A673 (cell line): ENCODE measurements around the gene CAP2. TPM values are rescaled to one million over a fixed set of nuclear protein-coding genes. Genes with fewer than 3 reads are reported as not detected.

Source experiments
- BruUV-seq: library from RNA; stranded (reverse); fragments of 400-500 nt; replicated peaks from 2 replicates; lab custom pipeline; 2021; lab: Mats Ljungman, UMichigan
- CTCF ChIA-PET: fragments of 300-600 bp; sonication (Branson Sonifier 250); formaldehyde crosslinking; loops from one replicate; lab custom pipeline; 2022; ENCODE audit warnings: antibody characterized with exemption; lab: Charles Lee
- POLR2A ChIA-PET: fragments of 300-600 bp; sonication (Branson Sonifier 250); formaldehyde crosslinking; loops from one replicate; lab custom pipeline; 2022; ENCODE audit warnings: antibody characterized with exemption; ENCODE audit not compliant: low non-redundant PET; lab: Charles Lee
- DNase-seq: peaks from one replicate; pipeline ENCODE4 v3.0.0-alpha.2; 2015; ENCODE audit warnings: low spot score
- H3K27ac ChIP-seq: fragments of 200-600 bp; sonication (generic); 2 replicates; pipeline ENCODE4 v1.5.1; 2016; ENCODE audit warnings: mixed run types, low read depth, mild to moderate bottlenecking, mixed read lengths, antibody characterized with exemption, low read length; ENCODE audit not compliant: poor library complexity, severe bottlenecking
- H3K27me3 ChIP-seq: fragments of 200-600 bp; sonication (generic); replicated peaks from 2 replicates; pipeline ENCODE4 v1.6.1; 2017; ENCODE audit warnings: mixed run types, low read depth, mild to moderate bottlenecking, mixed read lengths, antibody characterized with exemption, low read length; ENCODE audit not compliant: insufficient read depth, poor library complexity
- H3K36me3 ChIP-seq: fragments of 200-600 bp; sonication (generic); 2 replicates; pipeline ENCODE4 v1.6.1; 2016; ENCODE audit warnings: mixed run types, mild to moderate bottlenecking, mixed read lengths, antibody characterized with exemption, low read length; ENCODE audit not compliant: insufficient read depth, poor library complexity, severe bottlenecking
- H3K4me1 ChIP-seq: fragments of 200-600 bp; sonication (generic); 2 replicates; pipeline ENCODE4 v1.6.1; 2017; ENCODE audit warnings: mixed run types, mild to moderate bottlenecking, mixed read lengths, antibody characterized with exemption, low read length; ENCODE audit not compliant: insufficient read depth, poor library complexity, severe bottlenecking
- H3K4me3 ChIP-seq: fragments of 200-600 bp; sonication (generic); 2 replicates; pipeline ENCODE4 v1.5.1; 2016; ENCODE audit warnings: low read depth, mixed run types, mild to moderate bottlenecking, mixed read lengths, low read length; ENCODE audit not compliant: poor library complexity, severe bottlenecking
- H3K9me3 ChIP-seq: fragments of 200-600 bp; sonication (generic); 2 replicates; pipeline ENCODE4 v1.6.1; 2016; ENCODE audit warnings: mixed run types, low read depth, mild to moderate bottlenecking, mixed read lengths, antibody characterized with exemption, low read length; ENCODE audit not compliant: poor library complexity, severe bottlenecking
- CTCF ChIP-seq: fragments of 300-800, 200-600 bp; sonication (generic); conservative IDR thresholded peaks from 2 replicates; pipeline ENCODE4 v1.5.1; 2017; ENCODE audit warnings: low read depth, mild to moderate bottlenecking, antibody characterized with exemption, low read length, moderate library complexity, mixed read lengths
- EZH2 ChIP-seq: fragments of 200-600 bp; sonication (generic); IDR thresholded peaks from 2 replicates; pipeline ENCODE4 v1.6.1; 2017; ENCODE audit warnings: borderline replicate concordance, low read depth, mild to moderate bottlenecking, mixed read lengths, antibody characterized with exemption, low read length; ENCODE audit not compliant: poor library complexity, severe bottlenecking
- intact Hi-C: fragments of 100-400 bp; cut with micrococcal nuclease; formaldehyde crosslinking; loops from one replicate; pipeline ENCODE4 v1.10.0; 2022; ENCODE audit not compliant: unreplicated experiment
- total RNA-seq: library from RNA; stranded (reverse); gene quantifications from 2 replicates; pipeline ENCODE4 v1.2.3, GENCODE V29; 2021

Gene CAP2
- total RNA-seq, 1 experiment from 2014 or later, result 20.8 TPM

- no TSS peak for BruUV-seq
- DNase-seq, result no peak
- intact Hi-C loops, result no loop called here
- H3K9me3 ChIP-seq, result no peaks in the 10 kb centered on the region
- POLR2A ChIA-PET, result no interaction called here
- no peak overlapping the region for H3K27ac ChIP-seq
- no peaks in the 10 kb centered on the region for H3K27me3 ChIP-seq
- no peak for TF ChIP-seq EZH2
- TF ChIP-seq CTCF, result no peak
- H3K4me3 ChIP-seq, result no peak overlapping the region
- CTCF ChIA-PET, result no interaction called here
- H3K36me3 ChIP-seq, result no peaks in the 10 kb centered on the region
- peaks cover 6% of the 10 kb centered on the region for H3K4me1 ChIP-seq
Observed at GRCh38 chr6:17389274-17389847, 4.0 kb upstream of the CAP2 start.

GRCh38 chr6:17390276-17390675 lies 3.1 kb upstream of the CAP2 start:
- Histone ChIP-seq H3K4me3 (no peak overlapping the region), H3K9me3 (no peaks in the 10 kb centered on the region), H3K27me3 (no peaks in the 10 kb centered on the region), H3K36me3 (no peaks in the 10 kb centered on the region), H3K27ac (no peak overlapping the region), H3K4me1 (peaks cover 6% of the 10 kb centered on the region)
- TF ChIP-seq EZH2 (no peak), CTCF (no peak)
- no TSS peak for BruUV-seq
- ChIA-PET CTCF (no interaction called here), POLR2A (no interaction called here)
- no peak for DNase-seq
- intact Hi-C loops, result no loop called here

- ChIA-PET CTCF (no interaction called here), POLR2A (no interaction called here)
- H3K4me1 ChIP-seq, result peaks cover 6% of the 10 kb centered on the region
- no TSS peak for BruUV-seq
- H3K36me3 ChIP-seq, result no peaks in the 10 kb centered on the region
- TF ChIP-seq EZH2 (no peak), CTCF (no peak)
- H3K27ac ChIP-seq, result no peak overlapping the region
- no peak for DNase-seq
- H3K4me3 ChIP-seq, result no peak overlapping the region
- H3K9me3 ChIP-seq, result no peaks in the 10 kb centered on the region
- H3K27me3 ChIP-seq, result no peaks in the 10 kb centered on the region
- intact Hi-C loops, result no loop called here
Observed at GRCh38 chr6:17391976-17392375, 1.4 kb upstream of the CAP2 start.
